ENCODE measurements around the gene MORC4.
"Not testable (repeated sequence)": the region's sequence is repeated elsewhere in the genome, so short reads cannot be mapped to it uniquely, and the experiment has no call there.

MORC4 gene

GRCh38 chrX:107000013-107000515 is at the start of gene MORC4:
Gene MORC4 (minus strand): TSS chrX:107000212. CDS start chrX:106999969, 243 bp downstream.
- in situ Hi-C loops (cut with MboI; ENCODE audit: low sequenced_read_pairs), result no loop called here

- in situ Hi-C loops (cut with MboI; ENCODE audit: low sequenced_read_pairs), result no loop called here
These were observed 47.6 kb upstream of the MORC4 start for GRCh38 chrX:107047622-107048021.

- in situ Hi-C loops (cut with MboI; ENCODE audit: low sequenced_read_pairs), result no loop called here
These were observed 29.7 kb upstream of the MORC4 start for GRCh38 chrX:107029752-107030151.

- in situ Hi-C loops (cut with MboI; ENCODE audit: low sequenced_read_pairs), result no loop called here
These were observed 25.5 kb upstream of the MORC4 start for GRCh38 chrX:107025545-107025944.

GRCh38 chrX:107014936-107015335 is 14.9 kb upstream of the MORC4 start:
- in situ Hi-C loops (cut with MboI; ENCODE audit: low sequenced_read_pairs), result no loop called here

- in situ Hi-C loops (cut with MboI; ENCODE audit: low sequenced_read_pairs), result no loop called here
These were observed 8.0 kb upstream of the MORC4 start for GRCh38 chrX:107008034-107008433.

- in situ Hi-C loops (cut with MboI; ENCODE audit: low sequenced_read_pairs), result no loop called here
These were observed 723 bp downstream of the MORC4 start for GRCh38 chrX:106999002-106999975.

GRCh38 chrX:106997611-106998010 is 2.4 kb downstream of the MORC4 start:
- in situ Hi-C loops (cut with MboI; ENCODE audit: low sequenced_read_pairs), result no loop called here

GRCh38 chrX:106995678-106996077 is 4.3 kb downstream of the MORC4 start:
- in situ Hi-C loops (cut with MboI; ENCODE audit: low sequenced_read_pairs), result no loop called here

GRCh38 chrX:106987488-106987887 is 12.5 kb downstream of the MORC4 start:
- in situ Hi-C loops (cut with MboI; ENCODE audit: low sequenced_read_pairs), result no loop called here

- in situ Hi-C loops (cut with MboI; ENCODE audit: low sequenced_read_pairs), result no loop called here
These were observed 18.9 kb downstream of the MORC4 start for GRCh38 chrX:106980952-106981626.

GRCh38 chrX:106976416-106976815 is 23.6 kb downstream of the MORC4 start:
- in situ Hi-C loops (cut with MboI; ENCODE audit: low sequenced_read_pairs), result no loop called here

GRCh38 chrX:106973433-106974149 is 26.4 kb downstream of the MORC4 start:
- in situ Hi-C loops (cut with MboI; ENCODE audit: low sequenced_read_pairs), result no loop called here

- in situ Hi-C loops (cut with MboI; ENCODE audit: low sequenced_read_pairs), result no loop called here
These were observed 27.1 kb downstream of the MORC4 start for GRCh38 chrX:106972896-106973295.

GRCh38 chrX:106966547-106966946 is 33.5 kb downstream of the MORC4 start:
- in situ Hi-C loops (cut with MboI; ENCODE audit: low sequenced_read_pairs), result not testable (repeated sequence)

GRCh38 chrX:106964290-106964689 is 35.7 kb downstream of the MORC4 start:
- in situ Hi-C loops (cut with MboI; ENCODE audit: low sequenced_read_pairs), result no loop called here

GRCh38 chrX:106963111-106963510 is 36.9 kb downstream of the MORC4 start:
- in situ Hi-C loops (cut with MboI; ENCODE audit: low sequenced_read_pairs), result no loop called here

GRCh38 chrX:106959901-106960300 is 40.1 kb downstream of the MORC4 start:
- in situ Hi-C loops (cut with MboI; ENCODE audit: low sequenced_read_pairs), result no loop called here

- in situ Hi-C loops (cut with MboI; ENCODE audit: low sequenced_read_pairs), result no loop called here
These were observed 42.2 kb downstream of the MORC4 start for GRCh38 chrX:106957856-106958255.

GRCh38 chrX:106955004-106955772 is 44.8 kb downstream of the MORC4 start:
- in situ Hi-C loops (cut with MboI; ENCODE audit: low sequenced_read_pairs), result no loop called here

All from HL-60/S4 treated with retinoic acid at 250 ng/mL for 4 days and 3 days (cell line).